HG03135 (cell line): Measurements from ENCODE around the gene STAC3.

Experiments used
- ATAC-seq: cut with Tn5 transposase; IDR thresholded peaks from one replicate; pipeline ENCODE4 v1.9.1; 2021; ENCODE audit warnings: mild to moderate bottlenecking, moderate library complexity; ENCODE audit not compliant: unreplicated experiment

STAC3 gene

DNA sequence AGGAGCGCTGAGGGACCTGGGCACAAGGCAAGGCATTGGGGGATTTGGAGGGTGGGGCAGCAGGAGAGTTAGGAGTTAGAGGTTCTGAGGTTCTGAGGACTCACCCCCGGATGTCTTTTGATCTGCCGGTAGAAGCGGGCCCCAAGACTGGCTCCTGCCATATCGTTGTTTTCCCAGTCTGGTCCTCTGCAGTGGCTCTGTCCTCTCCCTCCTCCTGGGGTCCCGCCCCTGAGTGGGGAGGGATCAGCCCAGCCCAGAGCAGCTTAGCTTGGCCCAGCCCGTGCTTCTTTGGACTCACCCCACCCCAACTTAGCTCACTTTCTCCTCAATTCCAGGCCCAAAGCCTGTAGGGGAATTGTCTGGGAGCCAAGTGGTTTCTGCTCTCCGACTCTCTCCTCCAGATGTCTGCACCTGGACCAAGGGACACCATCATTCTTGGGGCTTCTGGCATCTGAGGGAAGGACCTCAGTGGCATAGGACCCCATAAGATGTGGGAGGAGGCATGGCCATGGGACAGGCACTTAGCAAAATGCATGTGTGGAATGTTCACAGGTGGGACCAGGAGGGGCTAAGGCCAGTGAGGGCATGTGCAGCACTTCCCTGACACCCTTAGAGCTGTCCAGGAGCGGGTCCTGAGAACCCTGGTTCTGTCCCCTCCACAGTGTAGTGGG lies 13.9 kb downstream of the STAC3 start:
- ATAC-seq, result no peak

DNA sequence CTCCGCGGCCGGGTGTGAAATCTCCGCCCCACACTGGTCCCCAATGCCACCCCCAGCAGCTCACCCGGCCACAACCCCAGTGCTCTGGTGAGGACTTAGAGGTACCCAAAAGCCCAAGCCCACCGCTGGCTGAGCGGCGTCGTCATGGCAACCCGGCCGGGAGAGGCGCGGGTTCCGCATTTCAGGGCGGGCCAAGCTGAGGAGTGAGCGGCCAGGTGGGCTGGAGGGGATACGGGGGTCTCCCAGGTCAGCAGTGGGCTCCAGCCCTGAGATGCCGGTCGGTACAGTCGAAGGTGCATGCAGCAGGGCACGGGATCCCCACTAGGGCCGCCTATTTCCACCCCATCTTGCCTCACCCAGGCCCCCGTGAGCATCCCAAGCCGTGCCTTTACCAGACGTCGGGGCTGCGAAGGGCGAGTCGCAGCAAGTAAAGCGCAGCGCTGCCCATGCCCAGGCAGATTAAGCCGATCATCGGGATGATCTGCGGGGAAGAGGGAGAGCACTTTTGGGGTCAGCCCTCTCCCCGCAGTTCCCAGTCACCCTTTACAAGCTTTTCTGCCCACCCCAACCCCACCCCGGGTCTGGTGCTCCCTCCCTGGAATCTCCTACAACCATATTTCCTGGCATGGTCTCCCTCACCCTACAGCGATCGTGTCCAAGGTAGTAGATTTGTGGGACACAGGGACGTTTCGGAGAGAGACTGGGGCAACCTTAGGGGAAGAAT lies 14.6 kb downstream of the STAC3 start:
- no peak for ATAC-seq

DNA sequence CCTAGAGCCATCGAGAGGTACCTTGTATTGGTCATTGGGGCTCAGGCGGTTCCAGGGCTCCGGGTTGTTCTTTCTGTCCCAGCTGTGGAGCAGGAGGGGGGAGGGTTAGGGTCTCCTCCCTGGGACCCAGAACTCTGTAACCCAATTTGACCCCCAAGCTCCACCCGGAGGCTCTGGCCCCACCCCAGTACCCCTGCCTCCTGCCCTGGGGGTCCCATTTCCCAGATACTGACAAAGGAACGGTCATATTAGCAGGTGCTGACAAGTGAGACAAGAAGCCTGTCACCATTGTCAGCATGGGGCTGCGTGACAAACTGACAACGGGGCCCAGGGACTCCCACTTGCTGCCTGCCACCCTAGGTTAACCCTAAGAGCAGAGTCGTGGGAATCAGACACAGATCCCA lies 15.3 kb downstream of the STAC3 start:
- no peak for ATAC-seq

DNA sequence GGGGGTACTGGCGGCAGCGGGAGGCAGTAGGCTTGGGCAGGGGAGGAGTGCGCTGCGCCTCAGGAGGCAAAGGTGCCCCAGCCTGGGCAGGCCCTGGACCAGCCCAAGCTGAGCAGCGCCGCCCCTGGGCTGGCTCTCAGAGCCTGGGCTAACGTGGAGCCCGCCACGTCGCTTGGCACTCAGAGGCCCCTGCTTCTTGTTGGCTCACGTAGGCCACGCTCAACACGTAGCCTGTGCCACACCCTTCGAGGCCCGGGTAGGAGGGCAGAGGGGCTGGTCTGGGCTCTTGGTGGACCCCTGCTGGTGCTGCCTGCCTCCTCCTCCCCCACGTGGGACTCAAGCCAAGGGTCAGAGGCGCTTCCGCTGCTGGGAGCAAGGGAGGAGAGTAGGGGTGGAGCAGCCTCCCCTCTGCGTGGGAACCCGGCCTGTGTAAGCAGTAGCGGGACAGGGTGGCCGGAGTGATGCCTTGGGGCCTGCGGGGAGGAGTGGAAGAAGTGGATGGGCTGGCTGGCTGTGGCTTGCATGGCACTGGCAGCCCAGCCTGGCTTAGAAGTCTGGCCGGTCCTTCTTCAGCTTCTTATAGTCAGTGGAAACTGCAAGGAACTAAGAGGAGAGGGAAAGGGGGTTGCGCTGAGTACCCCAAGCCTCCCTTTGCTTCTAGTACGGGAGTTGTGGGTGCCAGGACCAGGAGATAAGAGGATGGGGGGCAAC lies 15.8 kb downstream of the STAC3 start:
- no peak for ATAC-seq

DNA sequence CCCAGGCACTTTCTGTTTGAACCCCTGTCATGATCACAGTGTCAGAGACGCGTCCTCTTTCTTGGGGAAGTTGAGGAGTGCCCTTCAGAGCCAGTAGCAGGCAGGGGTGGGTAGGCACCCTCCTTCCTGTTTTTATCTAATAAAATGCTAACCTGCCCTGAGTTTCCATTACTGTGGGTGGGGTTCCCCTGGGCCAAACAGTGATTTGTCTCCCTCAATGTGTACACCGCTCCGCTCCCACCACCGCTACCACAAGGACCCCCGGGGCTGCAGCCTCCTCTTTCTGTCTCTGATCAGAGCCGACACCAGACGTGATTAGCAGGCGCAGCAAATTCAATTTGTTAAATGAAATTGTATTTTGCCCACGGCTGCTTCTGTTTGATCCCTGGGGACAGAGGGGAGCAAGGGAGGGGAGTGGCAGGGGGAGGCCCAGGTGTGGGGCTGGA lies 16.4 kb downstream of the STAC3 start:
- no peak for ATAC-seq

DNA sequence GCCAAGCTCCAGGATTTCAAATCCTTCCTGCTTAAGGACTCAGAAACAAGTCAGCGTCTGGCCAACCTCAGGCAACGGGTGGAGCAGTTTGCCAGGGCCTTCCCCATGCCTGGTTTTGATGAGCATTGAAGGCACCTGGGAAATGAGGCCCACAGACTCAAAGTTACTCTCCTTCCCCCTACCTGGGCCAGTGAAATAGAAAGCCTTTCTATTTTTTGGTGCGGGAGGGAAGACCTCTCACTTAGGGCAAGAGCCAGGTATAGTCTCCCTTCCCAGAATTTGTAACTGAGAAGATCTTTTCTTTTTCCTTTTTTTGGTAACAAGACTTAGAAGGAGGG lies 16.8 kb downstream of the STAC3 start:
- ATAC-seq, result no peak

DNA sequence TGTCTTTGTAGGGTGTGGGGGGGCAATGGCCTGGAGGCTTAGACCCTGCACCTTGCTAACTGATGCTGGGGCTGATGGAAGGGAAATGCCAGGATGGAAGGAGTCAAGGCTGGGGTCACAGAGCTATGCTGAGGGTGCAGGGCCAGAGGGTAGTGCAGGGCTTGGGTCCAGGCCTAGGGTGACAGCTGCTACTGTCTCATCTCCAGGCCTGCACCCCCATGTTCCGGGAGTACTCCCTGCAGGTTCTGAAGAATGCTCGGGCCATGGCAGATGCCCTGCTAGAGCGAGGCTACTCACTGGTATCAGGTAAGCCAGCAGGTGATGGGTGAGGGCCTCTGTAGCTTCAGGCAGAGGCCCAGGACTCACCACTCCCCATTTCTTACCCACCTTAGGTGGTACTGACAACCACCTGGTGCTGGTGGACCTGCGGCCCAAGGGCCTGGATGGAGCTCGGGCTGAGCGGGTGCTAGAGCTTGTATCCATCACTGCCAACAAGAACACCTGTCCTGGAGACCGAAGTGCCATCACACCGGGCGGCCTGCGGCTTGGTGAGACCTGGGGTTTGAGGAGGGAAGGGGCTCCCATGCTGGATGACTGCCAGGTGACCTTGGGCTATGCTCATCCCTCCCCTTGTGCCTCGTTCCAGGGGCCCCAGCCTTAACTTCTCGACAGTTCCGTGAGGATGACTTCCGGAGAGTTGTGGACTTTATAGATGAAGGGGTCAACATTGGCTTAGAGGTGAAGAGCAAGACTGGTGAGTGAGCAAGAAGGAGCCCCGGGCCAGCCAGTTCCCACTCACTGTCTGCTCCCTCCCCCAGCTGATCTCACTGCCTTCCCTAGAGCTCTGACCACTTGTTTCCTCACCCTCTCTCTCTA lies 17.4 kb downstream of the STAC3 start:
- no peak for ATAC-seq

DNA sequence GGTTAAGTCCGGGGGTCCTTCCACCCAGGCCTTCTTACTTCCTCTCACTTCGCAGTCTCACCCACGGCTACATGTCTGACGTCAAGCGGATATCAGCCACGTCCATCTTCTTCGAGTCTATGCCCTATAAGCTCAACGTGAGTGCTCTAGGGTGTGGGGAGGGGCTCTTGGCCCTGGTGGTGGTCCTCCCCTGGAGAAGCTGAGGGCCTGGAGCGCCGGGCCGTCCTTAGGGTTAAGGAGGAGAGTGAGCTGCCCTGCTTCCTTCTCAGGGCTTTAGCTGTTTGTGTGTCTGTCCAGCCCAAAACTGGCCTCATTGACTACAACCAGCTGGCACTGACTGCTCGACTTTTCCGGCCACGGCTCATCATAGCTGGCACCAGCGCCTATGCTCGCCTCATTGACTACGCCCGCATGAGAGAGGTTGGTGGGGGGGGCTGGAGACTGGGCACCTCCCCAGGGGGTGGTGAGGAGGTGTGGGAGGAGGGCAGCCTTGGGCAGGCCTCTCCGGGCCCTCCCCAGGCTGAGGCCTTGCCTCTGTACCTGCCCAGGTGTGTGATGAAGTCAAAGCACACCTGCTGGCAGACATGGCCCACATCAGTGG lies 18.7 kb downstream of the STAC3 start:
- ATAC-seq, result no peak

DNA sequence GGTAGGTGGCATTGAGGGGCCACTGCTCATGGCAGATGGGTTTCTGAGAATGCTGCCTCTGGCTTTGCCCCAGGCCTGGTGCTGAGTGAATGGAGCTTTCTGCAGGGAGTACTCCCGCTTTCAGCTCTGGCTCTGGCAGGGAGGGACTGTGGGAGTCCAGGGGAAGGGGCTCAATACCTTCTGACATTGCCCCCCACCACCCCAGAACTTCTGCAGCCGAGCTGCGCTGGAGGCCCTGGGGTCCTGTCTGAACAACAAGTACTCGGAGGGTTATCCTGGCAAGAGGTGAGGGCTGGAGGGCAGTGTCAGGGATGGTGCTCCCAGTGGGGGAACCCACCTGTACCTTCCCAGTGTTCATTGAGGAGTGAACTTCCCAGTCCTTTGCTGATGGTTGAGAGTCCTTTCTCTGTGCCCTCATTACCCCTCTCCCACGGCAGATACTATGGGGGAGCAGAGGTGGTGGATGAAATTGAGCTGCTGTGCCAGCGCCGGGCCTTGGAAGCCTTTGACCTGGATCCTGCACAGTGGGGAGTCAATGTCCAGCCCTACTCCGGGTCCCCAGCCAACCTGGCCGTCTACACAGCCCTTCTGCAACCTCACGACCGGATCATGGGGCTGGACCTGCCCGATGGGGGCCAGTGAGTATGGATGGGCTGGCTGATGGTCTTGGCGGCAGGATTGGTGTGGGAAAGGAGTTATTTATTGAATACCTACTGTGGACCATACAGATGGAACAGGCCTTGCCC lies 19.5 kb downstream of the STAC3 start:
- no peak for ATAC-seq

DNA sequence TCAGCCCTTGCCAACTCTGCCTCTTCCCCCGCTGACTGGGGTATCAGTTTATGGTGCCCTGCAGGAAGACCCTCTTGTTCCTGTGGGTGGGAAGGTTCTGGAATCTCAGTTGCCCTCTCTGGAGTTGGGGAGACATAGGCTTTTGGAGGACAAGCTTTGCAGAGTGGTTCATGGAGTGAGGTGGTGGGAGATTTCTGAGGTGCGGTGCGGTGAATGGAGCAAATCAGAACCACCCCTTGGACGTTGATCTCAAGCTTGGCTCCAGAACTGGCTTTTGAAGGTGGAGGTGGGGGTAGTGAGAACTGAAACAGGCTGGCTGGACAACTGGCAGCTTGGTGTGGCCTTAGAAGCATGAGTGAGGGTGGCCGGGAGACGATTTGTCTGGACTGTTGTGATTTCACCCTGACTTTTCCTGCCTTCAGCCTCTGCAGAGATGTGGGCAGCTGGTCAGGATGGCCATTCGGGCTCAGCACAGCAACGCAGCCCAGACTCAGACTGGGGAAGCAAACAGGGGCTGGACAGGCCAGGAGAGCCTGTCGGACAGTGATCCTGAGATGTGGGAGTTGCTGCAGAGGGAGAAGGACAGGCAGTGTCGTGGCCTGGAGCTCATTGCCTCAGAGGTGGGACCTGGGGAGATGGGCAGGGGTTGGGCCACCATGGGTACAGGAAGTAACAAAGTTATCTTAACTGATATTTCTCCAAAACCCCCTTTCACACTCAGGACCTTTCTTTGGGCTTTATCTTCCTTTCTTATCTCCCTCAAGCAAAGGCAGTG lies 20.4 kb downstream of the STAC3 start:
- ATAC-seq, result no peak

DNA sequence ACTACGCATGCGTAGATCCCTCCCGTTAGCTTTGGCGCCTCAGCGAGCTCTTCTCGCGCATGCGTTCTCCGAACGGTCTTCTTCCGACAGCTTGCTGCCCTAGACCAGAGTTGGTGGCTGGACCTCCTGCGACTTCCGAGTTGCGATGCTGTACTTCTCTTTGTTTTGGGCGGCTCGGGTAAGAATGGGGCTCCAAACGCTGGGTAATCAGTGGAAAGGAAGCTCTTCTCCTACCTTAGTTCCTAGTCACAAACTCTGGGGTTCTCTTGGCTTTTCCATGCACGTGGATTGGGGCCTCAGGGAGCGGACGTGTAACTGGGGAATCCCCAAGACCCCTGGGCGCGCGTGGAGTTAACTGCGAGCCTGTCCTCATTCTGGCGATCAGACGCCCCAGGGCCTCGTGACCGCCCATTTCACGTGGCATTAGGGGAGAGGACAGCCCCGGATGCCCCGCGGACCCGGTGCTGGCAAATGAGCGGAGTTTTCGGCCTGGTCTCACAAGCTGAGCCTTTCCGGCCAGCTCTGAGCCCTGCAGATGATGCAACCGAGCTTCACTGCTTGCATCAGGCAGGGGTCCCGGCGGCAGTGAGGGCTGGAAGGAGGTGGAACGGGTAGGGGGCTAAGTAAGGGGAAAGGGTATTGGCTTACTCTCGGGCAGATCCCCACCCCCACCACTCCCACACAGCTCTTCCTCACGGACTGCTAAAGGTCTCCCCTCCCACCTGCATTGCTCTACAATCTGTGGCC lies 21.2 kb downstream of the STAC3 start, which contains the start of gene SHMT2:
SHMT2 (plus strand) TSS at position 78 of the 747 bp plus-strand sequence; CDS start at position 146, 68 bp downstream.
- ATAC-seq, result peak; percentile 55

DNA sequence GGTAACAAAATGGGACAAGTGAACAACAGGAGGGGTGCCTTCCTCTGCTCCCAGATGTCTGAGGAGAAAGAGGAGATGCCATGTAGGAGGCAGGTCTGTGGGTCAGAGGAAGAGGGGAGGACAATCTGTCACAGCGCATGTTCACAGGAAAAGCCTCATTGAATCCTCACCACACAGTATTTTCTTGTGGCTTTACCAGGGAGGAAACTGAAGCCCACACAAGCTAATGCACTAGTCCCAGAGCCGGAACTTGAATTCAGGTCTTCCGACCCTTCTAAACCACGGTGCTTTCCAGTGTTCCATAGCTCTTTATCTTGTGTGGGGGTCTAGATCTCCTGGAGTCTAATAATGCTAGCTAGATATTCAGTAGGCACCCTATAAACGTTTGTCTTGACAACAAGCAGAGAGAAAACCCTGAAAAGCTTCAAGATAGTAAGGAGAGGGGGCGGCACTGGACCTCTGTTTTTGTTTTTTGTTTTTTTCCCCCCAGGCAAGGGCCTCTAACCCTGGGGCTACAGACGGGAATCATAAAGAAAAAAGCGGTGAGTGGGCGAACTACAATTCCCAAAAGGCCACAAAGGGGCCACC lies 21.8 kb downstream of the STAC3 start:
- ATAC-seq, result peak; percentile 4

DNA sequence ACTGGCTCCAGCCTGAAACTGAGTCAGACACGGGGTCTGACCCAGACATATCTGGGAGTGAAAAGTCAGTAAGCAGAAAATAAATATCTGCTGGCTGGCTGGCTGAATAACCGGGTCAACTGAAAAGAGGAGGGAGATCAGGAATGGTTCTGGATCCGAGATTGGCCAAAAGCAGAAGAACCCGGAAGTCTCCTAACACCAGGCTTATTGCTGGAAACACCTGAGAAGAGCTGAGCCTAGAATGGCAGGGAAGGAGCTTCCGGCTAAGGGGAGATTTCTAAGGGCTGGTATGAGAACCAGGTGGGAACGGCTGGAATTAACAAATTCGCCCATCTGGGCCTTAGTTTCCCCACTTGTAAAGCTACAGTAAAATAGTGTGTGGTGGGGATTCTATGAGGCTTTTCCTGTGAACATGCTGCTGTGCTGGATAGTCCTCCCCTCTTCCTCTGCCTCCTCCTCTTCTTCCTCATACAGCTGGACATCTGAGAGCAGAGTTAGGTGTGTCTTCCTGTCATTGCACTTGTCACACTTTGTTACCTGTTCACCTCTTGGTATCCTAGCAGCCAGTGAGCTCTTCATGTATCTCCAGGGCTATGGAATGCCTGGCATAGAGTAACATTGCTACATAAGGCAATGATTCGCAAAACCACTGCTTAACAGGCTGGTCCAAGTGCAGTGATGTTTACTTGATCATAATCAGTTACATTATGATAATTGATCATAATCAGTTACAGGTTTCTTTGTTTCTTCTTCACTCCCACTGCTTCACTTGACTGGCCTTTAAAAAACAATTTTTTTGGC lies 23.5 kb downstream of the STAC3 start:
- no peak for ATAC-seq

DNA sequence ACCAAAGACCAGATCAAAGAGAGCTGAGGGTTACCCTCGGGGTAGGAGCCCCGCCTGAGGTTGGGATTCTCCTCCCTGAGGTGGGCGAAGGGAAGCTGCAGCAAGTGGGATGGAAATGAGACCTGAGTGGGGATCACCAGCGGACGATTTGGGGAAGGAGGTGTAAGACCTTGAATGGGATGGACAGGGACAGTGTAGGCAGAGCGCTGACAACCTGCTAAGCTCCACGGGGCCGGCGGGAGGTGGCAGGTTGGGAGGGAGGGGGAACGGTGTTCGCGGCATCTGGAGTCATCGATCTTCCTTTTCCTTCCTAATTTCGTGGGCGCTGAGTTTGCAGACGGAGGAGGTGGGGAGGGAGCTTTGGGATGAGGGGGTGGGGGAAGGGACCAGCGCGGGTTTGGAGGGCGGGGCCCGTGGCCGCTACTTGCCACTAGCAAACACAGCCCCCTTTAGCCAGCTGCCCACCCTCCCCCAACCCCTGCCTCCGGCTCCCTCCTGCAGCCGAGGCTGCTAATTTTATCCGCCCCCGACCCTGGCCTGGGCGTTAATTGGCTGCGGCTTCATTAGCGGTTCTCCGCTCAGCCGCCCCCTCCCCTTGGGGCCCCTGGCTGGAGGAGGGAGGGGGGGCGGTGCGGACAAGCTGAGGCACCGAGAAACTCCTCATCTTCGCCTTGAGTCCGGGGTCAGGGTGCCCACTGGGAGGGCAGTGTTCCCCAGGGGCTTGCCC lies 24.2 kb downstream of the STAC3 start:
- ATAC-seq, result no peak

DNA sequence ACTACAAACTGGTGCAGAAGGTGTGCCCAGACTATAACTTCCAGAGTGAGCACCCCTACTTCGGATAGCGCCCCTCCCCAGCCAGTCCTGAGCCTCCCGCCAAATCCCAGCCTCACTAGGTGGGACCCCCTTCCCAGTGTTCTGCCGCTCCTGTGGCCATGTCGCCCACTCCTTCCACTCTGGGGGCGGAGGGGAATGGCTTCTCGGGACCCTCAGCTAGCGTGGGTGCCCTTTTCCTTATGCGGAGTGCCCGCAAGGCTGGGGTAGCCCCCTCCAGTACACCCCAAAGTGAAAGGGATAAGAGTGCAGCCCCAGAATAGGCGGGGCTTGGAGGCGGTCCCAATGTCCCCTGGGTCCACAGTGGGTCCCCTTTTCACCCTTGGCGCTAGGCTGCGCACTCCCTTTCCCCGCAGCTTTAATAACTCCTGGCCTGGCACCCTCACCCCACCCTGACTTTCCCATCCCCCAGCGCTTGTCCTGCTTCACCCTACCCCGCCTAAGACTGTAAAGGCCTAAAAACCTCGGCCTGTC lies 25.2 kb downstream of the STAC3 start:
- no peak for ATAC-seq

DNA sequence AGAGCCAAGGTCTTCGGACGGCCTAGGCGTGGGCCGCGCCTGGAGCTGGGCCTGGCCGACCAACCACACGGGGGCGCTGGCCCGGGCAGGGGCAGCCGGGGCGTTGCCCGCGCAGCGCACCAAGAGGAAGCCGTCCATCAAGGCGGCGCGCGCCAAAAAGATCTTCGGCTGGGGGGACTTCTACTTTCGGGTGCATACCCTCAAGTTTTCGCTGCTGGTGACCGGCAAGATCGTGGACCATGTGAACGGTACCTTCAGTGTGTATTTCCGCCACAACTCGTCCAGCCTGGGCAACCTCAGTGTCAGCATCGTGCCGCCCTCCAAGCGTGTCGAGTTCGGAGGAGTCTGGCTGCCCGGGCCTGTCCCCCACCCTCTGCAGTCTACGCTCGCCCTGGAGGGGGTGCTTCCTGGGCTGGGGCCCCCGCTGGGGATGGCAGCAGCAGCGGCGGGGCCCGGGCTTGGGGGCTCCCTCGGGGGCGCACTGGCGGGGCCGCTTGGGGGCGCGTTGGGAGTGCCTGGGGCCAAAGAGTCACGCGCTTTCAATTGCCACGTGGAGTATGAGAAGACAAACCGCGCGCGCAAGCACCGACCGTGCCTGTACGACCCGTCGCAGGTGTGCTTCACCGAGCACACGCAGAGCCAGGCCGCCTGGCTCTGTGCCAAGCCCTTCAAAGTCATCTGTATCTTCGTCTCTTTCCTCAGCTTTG lies 25.9 kb downstream of the STAC3 start:
- no peak for ATAC-seq
